GM12878 (cell line): ENCODE measurements around the gene MGAT4B. TPM values are rescaled to one million over a fixed set of nuclear protein-coding genes. Genes with fewer than 3 reads are reported as not detected.

Experiments
- ASH2L ChIP-seq: fragments of 300-600, 200-600 bp; sonication (generic); IDR thresholded peaks from 2 replicates; pipeline ENCODE4 v1.6.1; 2017; ENCODE audit warnings: low read depth, mild to moderate bottlenecking, borderline replicate concordance
- BHLHE40 ChIP-seq, 2 experiments: fragments of 450-650 bp in 1 of 2; IDR thresholded peaks; 2 replicates each; pipeline ENCODE4 v1.6.1; 2011 to 2017; ENCODE audit warnings: low read depth in 2 of 2, borderline replicate concordance in 1 of 2, improper control_type of control experiment in 1 of 2, low read length in 1 of 2, mild to moderate bottlenecking in 1 of 2
- BMI1 ChIP-seq: fragments of 450-650 bp; IDR thresholded peaks from 2 replicates; pipeline ENCODE4 v1.6.1; 2016; ENCODE audit warnings: mild to moderate bottlenecking, moderate library complexity, borderline replicate concordance
- CHD1 ChIP-seq: IDR thresholded peaks from 2 replicates; pipeline ENCODE4 v1.6.1; 2012; ENCODE audit warnings: low read depth, low read length, improper control_type of control experiment
- MEF2B ChIP-seq: fragments of 450-650 bp; IDR thresholded peaks from 2 replicates; pipeline ENCODE4 v1.6.1; 2018; ENCODE audit warnings: mild to moderate bottlenecking, moderate library complexity; ENCODE audit not compliant: partially characterized antibody, poor library complexity, severe bottlenecking
- MTA2 ChIP-seq: fragments of 450-650 bp; IDR thresholded peaks from 2 replicates; pipeline ENCODE4 v1.6.1; 2016; ENCODE audit warnings: low read depth, mild to moderate bottlenecking, moderate library complexity
- NFIC ChIP-seq: IDR thresholded peaks from 2 replicates; pipeline ENCODE4 v1.6.1; 2012; ENCODE audit warnings: low read depth, mild to moderate bottlenecking, inconsistent platforms, low read length, moderate library complexity
- RFX5 ChIP-seq: IDR thresholded peaks from 2 replicates; pipeline ENCODE4 v1.6.1; 2011; ENCODE audit warnings: low read depth, low read length, improper control_type of control experiment
- SMAD5 ChIP-seq: IDR thresholded peaks from 2 replicates; pipeline ENCODE4 v1.6.1; 2016; ENCODE audit warnings: antibody characterized with exemption, low read depth
- YBX1 ChIP-seq: fragments of 450-650 bp; IDR thresholded peaks from 2 replicates; pipeline ENCODE4 v1.6.1; 2016; ENCODE audit warnings: antibody characterized with exemption
- ZBTB4 ChIP-seq: fragments of 450-650 bp; formaldehyde crosslinking; IDR thresholded peaks from 2 replicates; pipeline ENCODE4 v1.4.0; 2022; ENCODE audit warnings: mild to moderate bottlenecking, moderate library complexity
- polyA plus RNA-seq, 11 experiments: library from polyadenylated mRNA; depleted of rRNA in 4 of 11; unstranded in 6 of 11; stranded (reverse) in 5 of 11; fragments of >200 nt; fragmentation: Nextera tagmentation in 4 of 11; fragmentation: Illumina TruSeq in 1 of 11; extraction: Ambion mirVana in 4 of 11; extraction: Trizol in 1 of 11; gene quantifications; 1 replicate in 1 of 11; 2 replicates in 10 of 11; pipeline versions ENCODE4 v1.2.1 to v1.2.3, GENCODE V29; 2011 to 2016; ENCODE audit warnings: inconsistent platforms in 2 of 11, missing spikeins in 2 of 11, low read depth in 1 of 11
- total RNA-seq, 4 experiments: library from RNA; depleted of rRNA in 3 of 4; stranded (reverse); fragments of >200 nt in 3 of 4; fragmentation: Illumina TruSeq in 1 of 4; extraction: Trizol in 1 of 4; gene quantifications; 2 replicates each; pipeline versions ENCODE4 v1.2.1 to v1.2.3, GENCODE V29; 2013 to 2021
- TF ChIP-seq, protein P1 (sequence below): fragments of 450-650 bp; formaldehyde crosslinking; IDR thresholded peaks from 2 replicates; pipeline ENCODE4 v1.4.0; 2020; ENCODE audit warnings: mild to moderate bottlenecking, moderate library complexity
- TF ChIP-seq, protein P2 (sequence below): fragments of 150-350 bp; IDR thresholded peaks from 2 replicates; pipeline ENCODE4 v1.6.1; 2016; ENCODE audit warnings: low read depth, low read length
- TF ChIP-seq, protein P3 (sequence below): fragments of 450-650 bp; conservative IDR thresholded peaks from 2 replicates; pipeline ENCODE4 v1.6.1; 2017; ENCODE audit warnings: mild to moderate bottlenecking, moderate library complexity

Gene MGAT4B
- total and polyA plus RNA-seq, 10 of the 15 experiments (the other 5 are each of a cell fraction or from before 2014, with no cell fraction given): 0.60 to 82.5 (median 34.4) TPM; not detected in 1

DNA sequence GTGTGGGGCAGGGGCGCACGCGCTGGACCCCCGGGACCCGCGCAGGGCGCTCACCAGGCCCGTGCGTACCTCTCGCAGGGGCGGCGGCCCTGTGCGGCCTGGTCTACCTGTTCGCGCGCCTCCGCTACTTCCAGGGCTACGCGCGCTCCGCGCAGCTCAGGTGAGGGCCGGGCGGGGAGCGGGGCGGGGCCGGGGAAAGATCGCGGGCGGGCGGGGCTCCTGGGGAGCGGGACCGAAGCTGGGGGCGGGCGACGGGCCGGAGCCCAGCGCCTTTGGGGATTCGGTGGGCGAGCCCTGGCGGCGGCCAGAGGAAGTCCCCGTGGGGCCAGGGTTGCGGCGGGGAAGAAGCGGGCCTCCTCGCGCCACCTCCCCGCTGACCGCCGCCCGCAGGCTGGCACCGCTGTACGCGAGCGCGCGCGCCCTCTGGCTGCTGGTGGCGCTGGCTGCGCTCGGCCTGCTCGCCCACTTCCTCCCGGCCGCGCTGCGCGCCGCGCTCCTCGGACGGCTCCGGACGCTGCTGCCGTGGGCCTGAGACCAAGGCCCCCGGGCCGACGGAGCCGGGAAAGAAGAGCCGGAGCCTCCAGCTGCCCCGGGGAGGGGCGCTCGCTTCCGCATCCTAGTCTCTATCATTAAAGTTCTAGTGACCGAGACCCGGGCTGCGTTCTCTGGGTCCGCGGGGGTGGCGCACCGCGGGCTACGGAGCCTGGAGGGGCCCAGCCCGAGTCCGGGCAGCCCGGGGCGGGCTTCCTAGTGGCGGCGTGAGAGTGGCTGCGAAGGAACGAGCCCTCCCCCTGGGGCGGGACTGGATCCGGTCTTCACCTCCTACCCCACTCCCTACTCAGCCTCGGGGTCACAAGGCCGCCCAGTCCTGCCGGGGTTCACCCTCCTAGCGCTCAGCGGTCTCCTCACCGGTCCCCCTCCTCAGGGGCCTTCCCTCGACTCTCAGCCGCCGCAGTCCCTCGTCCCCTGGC, 10.5 kb downstream of the MGAT4B start (continued):
- TF ChIP-seq, protein P1, sequence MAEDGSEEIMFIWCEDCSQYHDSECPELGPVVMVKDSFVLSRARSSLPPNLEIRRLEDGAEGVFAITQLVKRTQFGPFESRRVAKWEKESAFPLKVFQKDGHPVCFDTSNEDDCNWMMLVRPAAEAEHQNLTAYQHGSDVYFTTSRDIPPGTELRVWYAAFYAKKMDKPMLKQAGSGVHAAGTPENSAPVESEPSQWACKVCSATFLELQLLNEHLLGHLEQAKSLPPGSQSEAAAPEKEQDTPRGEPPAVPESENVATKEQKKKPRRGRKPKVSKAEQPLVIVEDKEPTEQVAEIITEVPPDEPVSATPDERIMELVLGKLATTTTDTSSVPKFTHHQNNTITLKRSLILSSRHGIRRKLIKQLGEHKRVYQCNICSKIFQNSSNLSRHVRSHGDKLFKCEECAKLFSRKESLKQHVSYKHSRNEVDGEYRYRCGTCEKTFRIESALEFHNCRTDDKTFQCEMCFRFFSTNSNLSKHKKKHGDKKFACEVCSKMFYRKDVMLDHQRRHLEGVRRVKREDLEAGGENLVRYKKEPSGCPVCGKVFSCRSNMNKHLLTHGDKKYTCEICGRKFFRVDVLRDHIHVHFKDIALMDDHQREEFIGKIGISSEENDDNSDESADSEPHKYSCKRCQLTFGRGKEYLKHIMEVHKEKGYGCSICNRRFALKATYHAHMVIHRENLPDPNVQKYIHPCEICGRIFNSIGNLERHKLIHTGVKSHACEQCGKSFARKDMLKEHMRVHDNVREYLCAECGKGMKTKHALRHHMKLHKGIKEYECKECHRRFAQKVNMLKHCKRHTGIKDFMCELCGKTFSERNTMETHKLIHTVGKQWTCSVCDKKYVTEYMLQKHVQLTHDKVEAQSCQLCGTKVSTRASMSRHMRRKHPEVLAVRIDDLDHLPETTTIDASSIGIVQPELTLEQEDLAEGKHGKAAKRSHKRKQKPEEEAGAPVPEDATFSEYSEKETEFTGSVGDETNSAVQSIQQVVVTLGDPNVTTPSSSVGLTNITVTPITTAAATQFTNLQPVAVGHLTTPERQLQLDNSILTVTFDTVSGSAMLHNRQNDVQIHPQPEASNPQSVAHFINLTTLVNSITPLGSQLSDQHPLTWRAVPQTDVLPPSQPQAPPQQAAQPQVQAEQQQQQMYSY (CRISPR knock-in tag): no peak
- TF ChIP-seq YBX1 (no peak), CHD1 (peak; percentile 80; the same call in 1 of the 2 replicates), NFIC (no peak), MTA2 (no peak), MEF2B (no peak), SMAD5 (0 out of 2 replicates have a peak, but pooled peaks have one; percentile 16), ASH2L (no peak), RFX5 (no peak), BHLHE40 (IDR thresholded peaks at IDR 0.05; ENCODE audit: borderline replicate concordance in 1 of 2, low read depth in 2 of 2, low read length in 1 of 2) (peak; percentile 33 to 73; a peak in 3 of 4 replicates), ZBTB4 (CRISPR knock-in tag) (no peak), BMI1 (no peak)
- TF ChIP-seq, protein P2, sequence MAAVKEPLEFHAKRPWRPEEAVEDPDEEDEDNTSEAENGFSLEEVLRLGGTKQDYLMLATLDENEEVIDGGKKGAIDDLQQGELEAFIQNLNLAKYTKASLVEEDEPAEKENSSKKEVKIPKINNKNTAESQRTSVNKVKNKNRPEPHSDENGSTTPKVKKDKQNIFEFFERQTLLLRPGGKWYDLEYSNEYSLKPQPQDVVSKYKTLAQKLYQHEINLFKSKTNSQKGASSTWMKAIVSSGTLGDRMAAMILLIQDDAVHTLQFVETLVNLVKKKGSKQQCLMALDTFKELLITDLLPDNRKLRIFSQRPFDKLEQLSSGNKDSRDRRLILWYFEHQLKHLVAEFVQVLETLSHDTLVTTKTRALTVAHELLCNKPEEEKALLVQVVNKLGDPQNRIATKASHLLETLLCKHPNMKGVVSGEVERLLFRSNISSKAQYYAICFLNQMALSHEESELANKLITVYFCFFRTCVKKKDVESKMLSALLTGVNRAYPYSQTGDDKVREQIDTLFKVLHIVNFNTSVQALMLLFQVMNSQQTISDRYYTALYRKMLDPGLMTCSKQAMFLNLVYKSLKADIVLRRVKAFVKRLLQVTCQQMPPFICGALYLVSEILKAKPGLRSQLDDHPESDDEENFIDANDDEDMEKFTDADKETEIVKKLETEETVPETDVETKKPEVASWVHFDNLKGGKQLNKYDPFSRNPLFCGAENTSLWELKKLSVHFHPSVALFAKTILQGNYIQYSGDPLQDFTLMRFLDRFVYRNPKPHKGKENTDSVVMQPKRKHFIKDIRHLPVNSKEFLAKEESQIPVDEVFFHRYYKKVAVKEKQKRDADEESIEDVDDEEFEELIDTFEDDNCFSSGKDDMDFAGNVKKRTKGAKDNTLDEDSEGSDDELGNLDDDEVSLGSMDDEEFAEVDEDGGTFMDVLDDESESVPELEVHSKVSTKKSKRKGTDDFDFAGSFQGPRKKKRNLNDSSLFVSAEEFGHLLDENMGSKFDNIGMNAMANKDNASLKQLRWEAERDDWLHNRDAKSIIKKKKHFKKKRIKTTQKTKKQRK: no peak
- TF ChIP-seq, protein P3, sequence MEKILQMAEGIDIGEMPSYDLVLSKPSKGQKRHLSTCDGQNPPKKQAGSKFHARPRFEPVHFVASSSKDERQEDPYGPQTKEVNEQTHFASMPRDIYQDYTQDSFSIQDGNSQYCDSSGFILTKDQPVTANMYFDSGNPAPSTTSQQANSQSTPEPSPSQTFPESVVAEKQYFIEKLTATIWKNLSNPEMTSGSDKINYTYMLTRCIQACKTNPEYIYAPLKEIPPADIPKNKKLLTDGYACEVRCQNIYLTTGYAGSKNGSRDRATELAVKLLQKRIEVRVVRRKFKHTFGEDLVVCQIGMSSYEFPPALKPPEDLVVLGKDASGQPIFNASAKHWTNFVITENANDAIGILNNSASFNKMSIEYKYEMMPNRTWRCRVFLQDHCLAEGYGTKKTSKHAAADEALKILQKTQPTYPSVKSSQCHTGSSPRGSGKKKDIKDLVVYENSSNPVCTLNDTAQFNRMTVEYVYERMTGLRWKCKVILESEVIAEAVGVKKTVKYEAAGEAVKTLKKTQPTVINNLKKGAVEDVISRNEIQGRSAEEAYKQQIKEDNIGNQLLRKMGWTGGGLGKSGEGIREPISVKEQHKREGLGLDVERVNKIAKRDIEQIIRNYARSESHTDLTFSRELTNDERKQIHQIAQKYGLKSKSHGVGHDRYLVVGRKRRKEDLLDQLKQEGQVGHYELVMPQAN: peak; percentile 65; the same call in 1 of the 2 replicates
